ENCODE data around the gene SLCO2A1.

Gene SLCO2A1

GRCh38 chr3:134008630-134009156 is 21.0 kb downstream of the SLCO2A1 start:
- DNase-seq: no peak
- no peak overlapping the region for H3K4me3 Mint-ChIP-seq
- H3K4me1 Mint-ChIP-seq (ENCODE audit: low read depth): no peaks in the 10 kb centered on the region
- H3K9me3 Mint-ChIP-seq: peaks cover 5% of the 10 kb centered on the region
- H3K27ac Mint-ChIP-seq: no peak overlapping the region
- no peaks in the 10 kb centered on the region for H3K36me3 Mint-ChIP-seq (ENCODE audit: low read depth)
- H3K27me3 Mint-ChIP-seq: peaks cover 45% of the 10 kb centered on the region

- Mint-ChIP-seq H3K36me3 (ENCODE audit: low read depth) (no peaks in the 10 kb centered on the region), H3K27me3 (peaks cover 39% of the 10 kb centered on the region)
Measured at GRCh38 chr3:134007819-134008218, 21.9 kb downstream of the SLCO2A1 start.

GRCh38 chr3:134004841-134005240 is 24.9 kb downstream of the SLCO2A1 start:
- Mint-ChIP-seq H3K36me3 (ENCODE audit: low read depth) (no peaks in the 10 kb centered on the region), H3K4me1 (ENCODE audit: low read depth) (no peaks in the 10 kb centered on the region), H3K4me3 (no peak overlapping the region), H3K27me3 (peaks cover 27% of the 10 kb centered on the region), H3K27ac (no peak overlapping the region), H3K9me3 (peaks cover 5% of the 10 kb centered on the region)
- DNase-seq: no peak

More at GRCh38 chr3:134007819-134008218, 21.9 kb downstream of the SLCO2A1 start:
- no peak overlapping the region for H3K27ac Mint-ChIP-seq
- no peak overlapping the region for H3K4me3 Mint-ChIP-seq
- H3K9me3 Mint-ChIP-seq: peaks cover 5% of the 10 kb centered on the region
- no peaks in the 10 kb centered on the region for H3K4me1 Mint-ChIP-seq (ENCODE audit: low read depth)
- DNase-seq: no peak

GRCh38 chr3:134003066-134003465 is 26.7 kb downstream of the SLCO2A1 start:
- no peak for DNase-seq
- no peak overlapping the region for H3K4me3 Mint-ChIP-seq
- peaks cover 22% of the 10 kb centered on the region for H3K27me3 Mint-ChIP-seq
- no peaks in the 10 kb centered on the region for H3K36me3 Mint-ChIP-seq (ENCODE audit: low read depth)
- peaks cover 5% of the 10 kb centered on the region for H3K9me3 Mint-ChIP-seq
- no peaks in the 10 kb centered on the region for H3K4me1 Mint-ChIP-seq (ENCODE audit: low read depth)
- H3K27ac Mint-ChIP-seq: no peak overlapping the region

- no peak for DNase-seq
- Mint-ChIP-seq H3K4me1 (ENCODE audit: low read depth) (no peaks in the 10 kb centered on the region), H3K4me3 (no peak overlapping the region), H3K9me3 (peaks cover 5% of the 10 kb centered on the region), H3K36me3 (ENCODE audit: low read depth) (no peaks in the 10 kb centered on the region), H3K27me3 (peaks cover 19% of the 10 kb centered on the region), H3K27ac (no peak overlapping the region)
Measured at GRCh38 chr3:134002306-134002705, 27.4 kb downstream of the SLCO2A1 start.

GRCh38 chr3:134001251-134001650 is 28.5 kb downstream of the SLCO2A1 start:
- no peaks in the 10 kb centered on the region for H3K36me3 Mint-ChIP-seq (ENCODE audit: low read depth)
- DNase-seq: no peak
- H3K27ac Mint-ChIP-seq: no peak overlapping the region
- no peaks in the 10 kb centered on the region for H3K4me1 Mint-ChIP-seq (ENCODE audit: low read depth)
- H3K27me3 Mint-ChIP-seq: peaks cover 12% of the 10 kb centered on the region
- H3K4me3 Mint-ChIP-seq: no peak overlapping the region
- H3K9me3 Mint-ChIP-seq: peaks cover 5% of the 10 kb centered on the region

GRCh38 chr3:133999891-134000685 is 29.6 kb downstream of the SLCO2A1 start:
- H3K4me3 Mint-ChIP-seq: no peak overlapping the region

GRCh38 chr3:133998691-133999241 is 31.0 kb downstream of the SLCO2A1 start:
- no peaks in the 10 kb centered on the region for H3K9me3 Mint-ChIP-seq
- H3K4me1 Mint-ChIP-seq (ENCODE audit: low read depth): no peaks in the 10 kb centered on the region
- H3K4me3 Mint-ChIP-seq: no peak overlapping the region
- no peak overlapping the region for H3K27ac Mint-ChIP-seq
- no peak for DNase-seq
- peaks cover 11% of the 10 kb centered on the region for H3K27me3 Mint-ChIP-seq
- H3K36me3 Mint-ChIP-seq (ENCODE audit: low read depth): no peaks in the 10 kb centered on the region

More at GRCh38 chr3:133999891-134000685, 29.6 kb downstream of the SLCO2A1 start:
- no peaks in the 10 kb centered on the region for H3K36me3 Mint-ChIP-seq (ENCODE audit: low read depth)
- H3K9me3 Mint-ChIP-seq: peaks cover 5% of the 10 kb centered on the region
- H3K27ac Mint-ChIP-seq: no peak overlapping the region
- DNase-seq: no peak
- H3K4me1 Mint-ChIP-seq (ENCODE audit: low read depth): no peaks in the 10 kb centered on the region
- peaks cover 11% of the 10 kb centered on the region for H3K27me3 Mint-ChIP-seq

- no peak for DNase-seq
- H3K36me3 Mint-ChIP-seq (ENCODE audit: low read depth): no peaks in the 10 kb centered on the region
- no peak overlapping the region for H3K4me3 Mint-ChIP-seq
- no peak overlapping the region for H3K27ac Mint-ChIP-seq
- no peaks in the 10 kb centered on the region for H3K9me3 Mint-ChIP-seq
- no peaks in the 10 kb centered on the region for H3K4me1 Mint-ChIP-seq (ENCODE audit: low read depth)
- peaks cover 14% of the 10 kb centered on the region for H3K27me3 Mint-ChIP-seq
Measured at GRCh38 chr3:133997871-133998635, 31.7 kb downstream of the SLCO2A1 start.

- no peaks in the 10 kb centered on the region for H3K9me3 Mint-ChIP-seq
- H3K27ac Mint-ChIP-seq: no peak overlapping the region
- no peaks in the 10 kb centered on the region for H3K4me1 Mint-ChIP-seq (ENCODE audit: low read depth)
- H3K27me3 Mint-ChIP-seq: peaks cover 14% of the 10 kb centered on the region
- DNase-seq: no peak
- no peak overlapping the region for H3K4me3 Mint-ChIP-seq
- no peaks in the 10 kb centered on the region for H3K36me3 Mint-ChIP-seq (ENCODE audit: low read depth)
Measured at GRCh38 chr3:133996996-133997395, 32.7 kb downstream of the SLCO2A1 start.

- H3K36me3 Mint-ChIP-seq (ENCODE audit: low read depth): no peaks in the 10 kb centered on the region
- H3K9me3 Mint-ChIP-seq: no peaks in the 10 kb centered on the region
- H3K27me3 Mint-ChIP-seq: peaks cover 14% of the 10 kb centered on the region
- H3K4me1 Mint-ChIP-seq (ENCODE audit: low read depth): no peaks in the 10 kb centered on the region
- no peak overlapping the region for H3K4me3 Mint-ChIP-seq
- no peak for DNase-seq
- H3K27ac Mint-ChIP-seq: no peak overlapping the region
Measured at GRCh38 chr3:133996251-133996661, 33.5 kb downstream of the SLCO2A1 start.

GRCh38 chr3:133995264-133995663 is 34.5 kb downstream of the SLCO2A1 start:
- Mint-ChIP-seq H3K4me3 (no peak overlapping the region), H3K27ac (no peak overlapping the region), H3K36me3 (ENCODE audit: low read depth) (no peaks in the 10 kb centered on the region), H3K9me3 (no peaks in the 10 kb centered on the region), H3K4me1 (ENCODE audit: low read depth) (no peaks in the 10 kb centered on the region), H3K27me3 (peaks cover 14% of the 10 kb centered on the region)
- DNase-seq: no peak

- H3K4me3 Mint-ChIP-seq: no peak overlapping the region
Measured at GRCh38 chr3:133994166-133994890, 35.4 kb downstream of the SLCO2A1 start.

GRCh38 chr3:133992951-133993620 is 36.6 kb downstream of the SLCO2A1 start:
- Mint-ChIP-seq H3K4me3 (no peak overlapping the region), H3K27me3 (peaks cover 8% of the 10 kb centered on the region), H3K36me3 (ENCODE audit: low read depth) (no peaks in the 10 kb centered on the region), H3K4me1 (ENCODE audit: low read depth) (no peaks in the 10 kb centered on the region), H3K9me3 (no peaks in the 10 kb centered on the region), H3K27ac (no peak overlapping the region)
- no peak for DNase-seq

More at GRCh38 chr3:133994166-133994890, 35.4 kb downstream of the SLCO2A1 start:
- peaks cover 12% of the 10 kb centered on the region for H3K27me3 Mint-ChIP-seq
- no peaks in the 10 kb centered on the region for H3K36me3 Mint-ChIP-seq (ENCODE audit: low read depth)
- no peaks in the 10 kb centered on the region for H3K9me3 Mint-ChIP-seq
- DNase-seq: no peak
- no peaks in the 10 kb centered on the region for H3K4me1 Mint-ChIP-seq (ENCODE audit: low read depth)
- H3K27ac Mint-ChIP-seq: no peak overlapping the region
